Gastroesophageal sphincter (tissue), 4 donors: ENCODE measurements around the gene SLC8A1. TPM values are rescaled to one million over a fixed set of nuclear protein-coding genes. Genes with fewer than 3 reads are reported as not detected.

Source experiments
- ATAC-seq: fragments of 150-250 bp; one replicate; pipeline ENCODE4 v1.9.1; 2016; ENCODE audit warnings: mild to moderate bottlenecking, moderate library complexity
- H3K27ac ChIP-seq, 4 donors: fragments of 200-600 bp; sonication (generic) in 3 of 4; 1 replicate in 3 of 4; 2 replicates in 1 of 4; pipeline ENCODE4 v1.5.1; 2016 to 2019
- H3K27me3 ChIP-seq: fragments of 200-600 bp; sonication (generic); one replicate; pipeline ENCODE4 v1.5.1; 2019
- H3K36me3 ChIP-seq, 2 donors: fragments of 200-600 bp; sonication (generic); one replicate each; pipeline ENCODE4 v1.5.1; 2019; ENCODE audit warnings: control low read depth in 1 of 2
- H3K4me1 ChIP-seq, 3 donors: fragments of 200-600 bp; sonication (generic); 1 replicate in 2 of 3; 2 replicates in 1 of 3; pipeline ENCODE4 v1.5.1; 2016 to 2019; ENCODE audit warnings: control low read depth in 2 of 3
- H3K4me3 ChIP-seq, 2 donors: fragments of 200-600 bp; sonication (generic); one replicate each; pipeline ENCODE4 v1.5.1; 2019; ENCODE audit warnings: mild to moderate bottlenecking in 1 of 2, moderate library complexity in 1 of 2
- H3K9me3 ChIP-seq, 3 donors: fragments of 200-600 bp; sonication (generic); one replicate each; pipeline ENCODE4 v1.5.1; 2017 to 2019; ENCODE audit warnings: control low read depth in 2 of 3
- CTCF ChIP-seq, 4 experiments: fragments of 200-600 bp in 2 of 4; fragments of 450-650 bp in 2 of 4; sonication (generic) in 1 of 4; IDR thresholded peaks; one replicate each; pipeline ENCODE4 v1.5.1; 2017 to 2019; ENCODE audit warnings: antibody characterized with exemption in 4 of 4, mild to moderate bottlenecking in 2 of 4, moderate library complexity in 2 of 4
- EP300 ChIP-seq: sonication (generic); formaldehyde crosslinking; IDR thresholded peaks from one replicate; pipeline ENCODE4 v1.6.1; 2017; ENCODE audit warnings: antibody characterized with exemption, mild to moderate bottlenecking
- POLR2A ChIP-seq, 2 donors: fragments of 450-650 bp; IDR thresholded peaks; one replicate each; pipeline ENCODE4 v1.6.1; 2017; ENCODE audit warnings: antibody characterized with exemption in 2 of 2, mild to moderate bottlenecking in 2 of 2, moderate library complexity in 1 of 2
- POLR2AphosphoS5 ChIP-seq: sonication (generic); formaldehyde crosslinking; IDR thresholded peaks from one replicate; pipeline ENCODE4 v1.6.1; 2017; ENCODE audit warnings: antibody characterized with exemption
- WGBS, 2 donors: methylation state at CpG; one replicate each; pipeline ENCODE4 v1.1.5; 2018; ENCODE audit warnings: low coverage in 1 of 2; 5-methylcytosine and 5-hydroxymethylcytosine counted together
- total RNA-seq, 4 donors: library from RNA; depleted of rRNA; stranded (reverse); fragments of >200 nt; gene quantifications; one replicate each; pipeline ENCODE4 v1.1.0, GENCODE V29; 2016

The SLC8A1 gene
- total RNA-seq, 4 donors from 2014 or later, result 76.3 to 168 (median 146) TPM

- Histone ChIP-seq H3K9me3 (no peaks in the 10 kb centered on the region), H3K27me3 (no peaks in the 10 kb centered on the region), H3K36me3 (no peaks in the 10 kb centered on the region), H3K4me1 (peaks cover 0 to 13% (median 3%) of the 10 kb centered on the region in 3 donors), H3K4me3 (no peak overlapping the region), H3K27ac (no peak overlapping the region)
- TF ChIP-seq POLR2A (IDR thresholded peaks at IDR 0.05) (no peak), POLR2AphosphoS5 (no peak), EP300 (no peak), CTCF (IDR thresholded peaks at IDR 0.05) (no peak)
- no peak for ATAC-seq
- WGBS, 2 donors, result 77 to 79% methylated on average over 2 to 3 of the region's 3 CpGs
These were observed 31.8 kb upstream of the SLC8A1 start for GRCh38 chr2:40483549-40484243.

GRCh38 chr2:40480596-40480995 lies 28.7 kb upstream of the SLC8A1 start:
- WGBS, 2 donors, result 84 to 85% methylated on average over 5 of the region's 5 CpGs
- Histone ChIP-seq H3K27me3 (no peaks in the 10 kb centered on the region), H3K4me1 (peaks cover 0 to 10% (median 0%) of the 10 kb centered on the region in 3 donors), H3K9me3 (no peaks in the 10 kb centered on the region), H3K36me3 (no peaks in the 10 kb centered on the region), H3K27ac (no peak overlapping the region), H3K4me3 (no peak overlapping the region)
- TF ChIP-seq POLR2AphosphoS5, result no peak
- TF ChIP-seq CTCF (IDR thresholded peaks at IDR 0.05), result no peak
- no peak for TF ChIP-seq EP300
- TF ChIP-seq POLR2A (IDR thresholded peaks at IDR 0.05), result no peak
- ATAC-seq, result no peak

- H3K4me1 ChIP-seq, result peaks cover 0 to 10% (median 0%) of the 10 kb centered on the region in 3 donors
- ATAC-seq, result peak; percentile 22
- no peaks in the 10 kb centered on the region for H3K9me3 ChIP-seq
- H3K27me3 ChIP-seq, result no peaks in the 10 kb centered on the region
- no peaks in the 10 kb centered on the region for H3K36me3 ChIP-seq
- no peak overlapping the region for H3K27ac ChIP-seq
- no peak overlapping the region for H3K4me3 ChIP-seq
- TF ChIP-seq POLR2A (IDR thresholded peaks at IDR 0.05), result no peak
- no peak for TF ChIP-seq CTCF (IDR thresholded peaks at IDR 0.05)
- TF ChIP-seq POLR2AphosphoS5, result no peak
- no peak for TF ChIP-seq EP300
These were observed 28.2 kb upstream of the SLC8A1 start for GRCh38 chr2:40480073-40480472.

- Histone ChIP-seq H3K4me1 (peaks cover 0 to 10% (median 0%) of the 10 kb centered on the region in 3 donors), H3K27ac (peak overlapping the region in 1 of 4 donors; percentile 14), H3K27me3 (no peaks in the 10 kb centered on the region), H3K9me3 (no peaks in the 10 kb centered on the region), H3K4me3 (no peak overlapping the region), H3K36me3 (no peaks in the 10 kb centered on the region)
- WGBS, 2 donors, result 67 to 68% methylated on average over 1 to 5 of the region's 5 CpGs
- no peak for ATAC-seq
- TF ChIP-seq POLR2AphosphoS5 (no peak), CTCF (IDR thresholded peaks at IDR 0.05) (no peak), EP300 (no peak), POLR2A (IDR thresholded peaks at IDR 0.05) (no peak)
These were observed 25.5 kb upstream of the SLC8A1 start for GRCh38 chr2:40477361-40477760.

- Histone ChIP-seq H3K27me3 (no peaks in the 10 kb centered on the region), H3K4me1 (peaks cover 0 to 10% (median 0%) of the 10 kb centered on the region in 3 donors), H3K36me3 (no peaks in the 10 kb centered on the region), H3K9me3 (no peaks in the 10 kb centered on the region), H3K4me3 (no peak overlapping the region), H3K27ac (no peak overlapping the region)
- TF ChIP-seq POLR2A (IDR thresholded peaks at IDR 0.05) (no peak), POLR2AphosphoS5 (no peak), EP300 (no peak), CTCF (IDR thresholded peaks at IDR 0.05) (no peak)
- 75% methylated on average over 1 of the region's 1 CpG; no CpG with 5 or more reads in 1 of the 2 donors for WGBS, 2 donors
- ATAC-seq, result no peak
These were observed 24.5 kb upstream of the SLC8A1 start for GRCh38 chr2:40476436-40476835.
